Measurements from ENCODE around the gene SPATA33. TPM values are rescaled to one million over a fixed set of nuclear protein-coding genes. Genes with fewer than 3 reads are reported as not detected.

SPATA33 gene
- total and polyA plus RNA-seq, 10 of the 15 experiments (the other 5 are each of a cell fraction or from before 2014, with no cell fraction given), result 1.1 to 15.8 (median 7.6) TPM

DNA sequence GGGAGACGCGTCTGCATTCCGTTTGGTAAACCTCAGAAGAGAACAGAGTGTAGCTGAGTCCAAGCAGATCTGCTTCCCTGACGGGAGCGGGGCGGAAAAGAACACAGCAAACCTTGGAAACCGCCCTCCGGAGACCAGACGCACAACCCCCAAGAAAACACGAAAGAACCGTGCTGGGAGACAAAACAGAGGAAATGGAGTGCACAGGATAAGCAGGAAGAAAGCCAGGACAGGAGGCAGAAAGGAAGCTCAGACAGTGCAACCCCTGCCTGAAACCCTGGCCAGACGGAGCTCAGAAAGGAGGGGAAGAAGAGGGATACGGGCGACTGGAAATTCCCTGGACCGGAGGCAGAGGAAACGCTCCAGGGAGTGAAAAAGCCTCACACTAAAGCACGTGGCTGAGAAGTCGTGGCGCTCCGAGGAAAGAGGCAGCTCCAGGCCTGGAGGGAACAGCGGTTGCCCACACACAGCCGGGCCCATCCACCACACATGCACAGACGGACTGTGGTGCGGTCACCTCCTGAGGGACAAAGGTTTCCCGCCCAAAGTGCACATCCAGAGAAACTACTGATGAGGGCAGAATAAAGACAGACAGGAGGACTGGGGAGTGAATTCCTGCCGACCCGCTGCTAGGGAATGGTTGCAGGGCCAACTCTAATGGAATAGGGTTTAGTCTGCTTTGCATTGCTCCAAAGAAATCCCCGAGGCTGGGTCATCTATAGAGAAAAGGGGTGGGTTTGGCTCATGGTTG lies 34.0 kb upstream of the SPATA33 start:
- no peak for FAIRE-seq
- no peak for ATAC-seq
- POLR2A ChIA-PET, result no interaction called here

More for the DNA sequence above, 34.0 kb upstream of the SPATA33 start:
- no TSS peak for BruUV-seq (replicated peaks)
- Histone ChIP-seq H4K20me1 (ENCODE audit: control insufficient read depth, insufficient read depth) (no peaks in the 10 kb centered on the region), H3K4me1 (ENCODE audit: control insufficient read depth, insufficient read depth, low read length) (no peaks in the 10 kb centered on the region), H3K9me3 (replicated peaks; ENCODE audit: control insufficient read depth, insufficient read depth, low read length) (no peaks in the 10 kb centered on the region), H3K79me2 (ENCODE audit: control insufficient read depth, insufficient read depth, low read length) (no peaks in the 10 kb centered on the region), H3K9ac (ENCODE audit: control insufficient read depth, insufficient read depth, low read length) (no peak overlapping the region), H2AFZ (ENCODE audit: control insufficient read depth, low read depth, low read length) (no peak overlapping the region), H3K27ac (ENCODE audit: control insufficient read depth, insufficient read depth) (no peak overlapping the region), H3K27me3 (replicated peaks in 1 of 2; ENCODE audit: control insufficient read depth in 2 of 2, insufficient read depth in 2 of 2, low read length in 1 of 2) (0 out of 4 replicates have a peak, but pooled peaks cover 0 to 2% of the 10 kb centered on the region in 2 experiments), H3K4me2 (ENCODE audit: control insufficient read depth, insufficient read depth) (no peak overlapping the region), H3K4me3 (no peak overlapping the region), H3K36me3 (ENCODE audit: control insufficient read depth in 2 of 2, insufficient read depth in 2 of 2, low read length in 1 of 2) (no peaks in the 10 kb centered on the region)
- intact Hi-C loops (cut with micrococcal nuclease; ENCODE audit: unreplicated experiment) (no loop called here), in situ Hi-C loops (cut with MboI) (no loop called here)
- no peak for DNase-seq (ENCODE audit: low read depth, low spot score)
- ChIA-PET RAD21 (ENCODE audit: unreplicated experiment) (no interaction called here), CTCF (no interaction called here), SMC1A (ENCODE audit: uncharacterized antibody, unreplicated experiment) (no interaction called here)
- WGBS (ENCODE audit: insufficient coverage, insufficient replicate concordance, low lambda C conversion rate, missing lambda C conversion rate), result 48% methylated on average over 28 of the region's 28 CpGs
- TF ChIP-seq TARDBP (IDR thresholded peaks at IDR 0.05; ENCODE audit: borderline replicate concordance), result no peak
- no peak for TF ChIP-seq RAD21 (IDR thresholded peaks at IDR 0.05; ENCODE audit: insufficient read depth, low read depth, low read length)
- TF ChIP-seq TBL1XR1 (IDR thresholded peaks at IDR 0.05; ENCODE audit: low read depth, low read length), result no peak
- no peak for TF ChIP-seq MXI1 (IDR thresholded peaks at IDR 0.05; ENCODE audit: low read depth, low read length)
- TF ChIP-seq PAX8 (IDR thresholded peaks at IDR 0.05), result no peak
- TF ChIP-seq, protein P1, sequence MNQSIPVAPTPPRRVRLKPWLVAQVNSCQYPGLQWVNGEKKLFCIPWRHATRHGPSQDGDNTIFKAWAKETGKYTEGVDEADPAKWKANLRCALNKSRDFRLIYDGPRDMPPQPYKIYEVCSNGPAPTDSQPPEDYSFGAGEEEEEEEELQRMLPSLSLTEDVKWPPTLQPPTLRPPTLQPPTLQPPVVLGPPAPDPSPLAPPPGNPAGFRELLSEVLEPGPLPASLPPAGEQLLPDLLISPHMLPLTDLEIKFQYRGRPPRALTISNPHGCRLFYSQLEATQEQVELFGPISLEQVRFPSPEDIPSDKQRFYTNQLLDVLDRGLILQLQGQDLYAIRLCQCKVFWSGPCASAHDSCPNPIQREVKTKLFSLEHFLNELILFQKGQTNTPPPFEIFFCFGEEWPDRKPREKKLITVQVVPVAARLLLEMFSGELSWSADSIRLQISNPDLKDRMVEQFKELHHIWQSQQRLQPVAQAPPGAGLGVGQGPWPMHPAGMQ (IDR thresholded peaks at IDR 0.05; ENCODE audit: borderline replicate concordance), result no peak
- no peak for TF ChIP-seq SIN3A (IDR thresholded peaks at IDR 0.05; ENCODE audit: low read depth, low read length)
- no peak for TF ChIP-seq SMAD5 (IDR thresholded peaks at IDR 0.05; ENCODE audit: low read depth)
- no peak for TF ChIP-seq NBN (IDR thresholded peaks at IDR 0.05)
- TF ChIP-seq, protein P2, sequence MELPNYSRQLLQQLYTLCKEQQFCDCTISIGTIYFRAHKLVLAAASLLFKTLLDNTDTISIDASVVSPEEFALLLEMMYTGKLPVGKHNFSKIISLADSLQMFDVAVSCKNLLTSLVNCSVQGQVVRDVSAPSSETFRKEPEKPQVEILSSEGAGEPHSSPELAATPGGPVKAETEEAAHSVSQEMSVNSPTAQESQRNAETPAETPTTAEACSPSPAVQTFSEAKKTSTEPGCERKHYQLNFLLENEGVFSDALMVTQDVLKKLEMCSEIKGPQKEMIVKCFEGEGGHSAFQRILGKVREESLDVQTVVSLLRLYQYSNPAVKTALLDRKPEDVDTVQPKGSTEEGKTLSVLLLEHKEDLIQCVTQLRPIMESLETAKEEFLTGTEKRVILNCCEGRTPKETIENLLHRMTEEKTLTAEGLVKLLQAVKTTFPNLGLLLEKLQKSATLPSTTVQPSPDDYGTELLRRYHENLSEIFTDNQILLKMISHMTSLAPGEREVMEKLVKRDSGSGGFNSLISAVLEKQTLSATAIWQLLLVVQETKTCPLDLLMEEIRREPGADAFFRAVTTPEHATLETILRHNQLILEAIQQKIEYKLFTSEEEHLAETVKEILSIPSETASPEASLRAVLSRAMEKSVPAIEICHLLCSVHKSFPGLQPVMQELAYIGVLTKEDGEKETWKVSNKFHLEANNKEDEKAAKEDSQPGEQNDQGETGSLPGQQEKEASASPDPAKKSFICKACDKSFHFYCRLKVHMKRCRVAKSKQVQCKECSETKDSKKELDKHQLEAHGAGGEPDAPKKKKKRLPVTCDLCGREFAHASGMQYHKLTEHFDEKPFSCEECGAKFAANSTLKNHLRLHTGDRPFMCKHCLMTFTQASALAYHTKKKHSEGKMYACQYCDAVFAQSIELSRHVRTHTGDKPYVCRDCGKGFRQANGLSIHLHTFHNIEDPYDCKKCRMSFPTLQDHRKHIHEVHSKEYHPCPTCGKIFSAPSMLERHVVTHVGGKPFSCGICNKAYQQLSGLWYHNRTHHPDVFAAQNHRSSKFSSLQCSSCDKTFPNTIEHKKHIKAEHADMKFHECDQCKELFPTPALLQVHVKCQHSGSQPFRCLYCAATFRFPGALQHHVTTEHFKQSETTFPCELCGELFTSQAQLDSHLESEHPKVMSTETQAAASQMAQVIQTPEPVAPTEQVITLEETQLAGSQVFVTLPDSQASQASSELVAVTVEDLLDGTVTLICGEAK (IDR thresholded peaks at IDR 0.05; ENCODE audit: borderline replicate concordance), result no peak

Measured in GM12878 (cell line).